GM19193 (cell line): Measurements from ENCODE around the gene TACC2.

Experiments used
- POLR2A ChIP-seq: IDR thresholded peaks from 4 replicates; pipeline ENCODE4 v1.6.1; 2011; ENCODE audit not compliant: insufficient read depth, insufficient read length; ENCODE audit errors: extremely low read depth

The TACC2 gene

GRCh38 chr10:122130474-122131110 is 141.6 kb downstream of the TACC2 start:
- TF ChIP-seq POLR2A: no peak

DNA sequence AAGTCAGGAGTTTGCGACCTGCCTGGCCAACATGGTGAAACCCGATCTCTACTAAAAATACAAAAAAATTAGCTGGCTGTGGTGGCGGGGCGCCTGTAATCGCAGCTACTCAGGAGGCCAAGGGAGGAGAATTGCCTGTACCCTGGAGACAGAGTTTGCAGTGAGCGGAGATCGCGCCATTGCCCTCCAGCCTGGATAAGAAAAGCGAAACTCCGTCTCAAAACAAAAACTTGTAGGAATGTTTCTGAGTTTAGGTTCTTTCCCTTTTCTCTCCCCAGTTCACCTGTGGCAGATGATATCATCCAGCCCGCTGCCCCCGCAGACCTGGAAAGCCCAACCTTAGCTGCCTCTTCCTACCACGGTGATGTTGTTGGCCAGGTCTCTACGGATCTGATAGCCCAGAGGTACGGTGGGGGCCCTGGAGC is 143.4 kb downstream of the TACC2 start:
- no peak for TF ChIP-seq POLR2A

GRCh38 chr10:122132882-122133565 is 144.1 kb downstream of the TACC2 start:
- no peak for TF ChIP-seq POLR2A

GRCh38 chr10:122135251-122136025 is 146.5 kb downstream of the TACC2 start:
- TF ChIP-seq POLR2A: no peak

DNA sequence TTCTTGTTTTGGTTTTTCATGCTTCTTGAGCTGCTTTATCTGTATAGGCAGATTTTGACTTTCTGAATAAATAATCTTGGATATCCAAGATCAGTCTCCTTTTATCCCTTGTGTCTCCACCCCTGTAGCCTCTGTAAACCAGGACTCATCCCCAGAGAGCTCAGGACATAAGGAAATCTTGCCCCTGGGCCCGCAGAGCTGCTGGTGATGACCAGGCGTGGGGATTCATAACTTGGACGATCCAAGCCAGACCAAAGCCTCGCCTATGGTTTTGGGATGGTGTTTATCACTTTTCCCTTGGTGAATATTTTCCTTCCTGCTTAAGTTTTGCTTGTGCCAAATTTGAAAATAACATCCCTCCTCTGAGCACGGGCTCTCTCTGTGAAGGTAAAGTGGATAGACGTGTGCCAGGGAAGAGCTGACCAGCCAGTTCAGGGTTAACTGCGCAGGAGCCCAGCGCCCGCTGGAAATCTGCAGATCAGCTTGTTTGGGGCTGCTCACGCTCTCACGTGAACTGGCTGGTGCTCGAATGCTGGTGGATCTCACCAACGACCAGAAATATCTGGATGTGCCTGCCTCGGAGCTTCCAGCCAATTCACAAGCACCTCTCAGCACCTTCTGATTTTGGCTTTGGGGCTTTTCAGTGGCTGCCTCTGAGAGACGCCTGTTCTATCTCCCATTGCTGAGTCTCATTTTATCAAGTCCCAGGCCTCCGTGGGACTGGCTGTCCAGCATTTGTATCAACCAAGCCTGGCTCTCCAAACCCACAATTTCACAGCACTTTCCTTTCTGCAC is 150.1 kb downstream of the TACC2 start:
- no peak for TF ChIP-seq POLR2A

DNA sequence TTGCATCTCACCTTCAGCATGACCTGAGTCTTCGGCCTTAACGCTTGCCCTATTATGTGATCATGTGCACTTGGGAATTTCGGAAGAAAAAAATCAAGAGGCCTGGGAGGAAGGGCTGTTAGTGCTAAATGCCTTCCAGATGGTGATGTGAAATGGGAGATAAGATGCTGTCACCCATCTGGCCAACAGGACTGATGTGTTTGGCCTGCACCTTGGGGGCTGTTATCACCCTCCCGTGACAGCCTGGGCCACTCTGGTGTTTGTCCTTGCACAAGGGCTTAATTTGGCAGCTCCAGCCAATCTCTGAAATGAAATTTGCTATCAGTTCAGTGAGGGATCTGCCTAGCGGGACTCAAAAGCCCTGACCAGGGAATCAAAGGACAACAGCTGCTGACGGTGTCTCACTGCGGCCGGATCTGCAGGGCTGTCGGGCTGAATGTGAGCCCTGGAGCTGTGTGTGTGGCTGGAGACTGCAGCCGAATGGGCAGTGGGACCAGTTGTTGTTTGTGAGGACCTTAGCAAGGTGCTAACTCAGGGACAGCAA is 150.7 kb downstream of the TACC2 start:
- TF ChIP-seq POLR2A: no peak

DNA sequence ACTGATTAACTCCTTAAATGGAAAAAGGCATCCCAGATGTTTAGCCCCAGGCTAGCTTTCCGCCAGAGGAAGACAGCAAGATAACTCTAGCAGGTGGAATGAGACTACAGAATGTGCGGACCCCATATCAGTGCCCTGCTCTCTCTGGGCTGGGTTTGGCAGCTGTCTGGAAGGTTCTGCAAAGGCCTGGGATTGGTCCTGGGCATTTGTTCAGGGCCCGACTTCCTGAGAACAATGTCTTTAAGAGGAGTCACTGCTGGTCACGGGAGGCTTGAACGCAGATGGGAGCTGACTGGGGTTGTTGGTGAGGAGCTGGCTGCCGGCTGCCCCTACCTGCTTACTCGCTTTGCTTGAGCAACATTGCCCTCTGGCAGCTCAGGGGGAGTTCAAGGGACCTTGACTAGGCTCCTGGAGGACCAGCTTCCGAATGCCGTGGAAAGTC is 151.5 kb downstream of the TACC2 start:
- no peak for TF ChIP-seq POLR2A

GRCh38 chr10:122140941-122141623 is 152.1 kb downstream of the TACC2 start:
- no peak for TF ChIP-seq POLR2A

DNA sequence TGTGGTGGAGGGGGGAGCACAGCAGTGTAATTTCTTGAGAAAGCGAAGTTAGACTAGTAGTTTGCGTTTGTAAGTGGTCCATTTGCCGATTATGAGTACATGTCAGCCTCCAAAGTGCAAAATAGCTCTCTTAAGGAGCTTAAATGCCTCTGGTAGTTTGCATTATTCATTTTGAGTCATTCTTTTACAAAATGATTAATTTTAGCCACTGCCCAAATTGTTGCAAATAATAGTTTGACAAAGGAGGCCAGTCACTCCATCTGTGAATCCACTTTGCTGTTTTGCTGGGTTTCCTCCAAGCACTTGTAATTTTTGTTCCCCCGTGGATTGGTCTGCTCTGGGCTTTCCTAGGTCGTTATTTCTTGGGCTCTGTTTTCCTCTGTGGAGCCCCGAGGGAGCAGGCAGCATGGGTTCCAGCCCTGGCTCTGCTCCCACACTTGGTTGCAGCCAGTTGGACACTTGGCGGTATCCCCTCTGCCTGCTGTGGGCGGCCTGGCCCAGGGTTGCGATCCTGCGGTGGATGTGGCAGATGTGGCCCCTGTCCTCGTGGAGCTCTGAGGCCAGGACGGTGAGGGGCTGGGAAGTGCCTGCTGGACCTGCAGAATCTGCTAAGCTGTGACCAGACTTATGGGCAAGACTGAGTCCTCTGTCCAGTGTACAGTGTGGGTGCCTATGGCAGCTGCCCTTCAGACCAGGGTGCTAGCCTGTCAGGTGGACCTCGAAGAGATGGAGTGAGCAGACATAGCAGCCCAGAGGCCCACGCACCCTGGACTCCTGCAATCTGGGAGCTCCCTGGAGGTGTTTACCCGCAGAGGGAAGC is 153.1 kb downstream of the TACC2 start:
- no peak for TF ChIP-seq POLR2A

GRCh38 chr10:122142641-122143237 is 153.8 kb downstream of the TACC2 start:
- TF ChIP-seq POLR2A: no peak

DNA sequence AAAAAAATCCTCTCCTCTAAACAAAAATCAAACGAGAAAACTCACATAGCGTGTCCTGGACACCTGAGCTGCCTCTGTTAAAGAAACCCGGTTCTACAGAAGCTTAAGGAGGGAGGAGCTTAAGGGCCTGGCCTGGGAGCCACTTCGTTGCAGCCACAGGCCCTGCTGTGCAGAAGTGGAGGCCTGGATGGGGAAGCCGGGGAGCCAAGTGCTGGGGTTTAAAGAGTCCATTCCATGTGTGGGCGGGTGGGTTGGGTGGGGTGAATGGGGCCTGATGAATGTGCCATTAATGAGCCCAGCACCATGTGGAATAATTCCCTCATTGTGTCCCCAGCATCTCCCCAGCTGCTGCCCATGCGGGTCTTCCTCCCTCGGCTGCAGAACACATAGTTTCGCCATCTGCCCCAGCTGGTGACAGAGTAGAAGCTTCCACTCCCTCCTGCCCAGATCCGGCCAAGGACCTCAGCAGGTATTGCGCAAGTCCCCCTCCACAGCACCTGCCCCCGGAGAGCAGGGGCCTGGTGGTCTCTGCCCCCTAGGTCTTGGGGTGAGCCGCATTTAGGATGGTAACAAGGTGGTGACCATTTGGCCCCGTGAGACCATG is 154.4 kb downstream of the TACC2 start:
- no peak for TF ChIP-seq POLR2A

GRCh38 chr10:122144199-122144598 is 155.2 kb downstream of the TACC2 start:
- TF ChIP-seq POLR2A: no peak
